PC-9 (cell line): ENCODE data around the gene NEURL2. TPM values are rescaled to one million over a fixed set of nuclear protein-coding genes. Genes with fewer than 3 reads are reported as not detected.

ENCODE experiments used
- BruUV-seq: library from RNA; stranded (reverse); fragments of 400-500 nt; replicated peaks from 2 replicates; lab custom pipeline; 2021; lab: Mats Ljungman, UMichigan
- CTCF ChIA-PET: fragments of 300-600 bp; sonication (Branson Sonifier 250); formaldehyde crosslinking; loops from one replicate; lab custom pipeline; 2022; ENCODE audit warnings: antibody characterized with exemption; lab: Charles Lee
- POLR2A ChIA-PET: fragments of 300-600 bp; sonication (Branson Sonifier 250); formaldehyde crosslinking; loops from one replicate; lab custom pipeline; 2022; ENCODE audit warnings: antibody characterized with exemption; ENCODE audit not compliant: unreplicated experiment; lab: Charles Lee
- DNase-seq, 2 experiments: peaks; one replicate each; pipeline versions ENCODE4 v3.0.0 to v3.0.0-alpha.2; 2015 to 2022; ENCODE audit warnings: mixed read lengths in 1 of 2
- H2AFZ ChIP-seq: fragments of 200-600 bp; sonication (generic); 2 replicates; pipeline ENCODE4 v1.8.1; 2017; ENCODE audit warnings: antibody characterized with exemption
- H3F3A ChIP-seq: fragments of 200-600 bp; sonication (generic); 2 replicates; pipeline ENCODE4 v1.8.1; 2017; ENCODE audit warnings: antibody characterized with exemption, mild to moderate bottlenecking, low read depth; ENCODE audit not compliant: insufficient read depth
- H3K27ac ChIP-seq: fragments of 200-600 bp; sonication (generic); 2 replicates; pipeline ENCODE4 v1.6.1; 2016; ENCODE audit warnings: mixed run types
- H3K27me3 ChIP-seq: fragments of 200-600 bp; sonication (generic); 2 replicates; pipeline ENCODE4 v1.6.1; 2016; ENCODE audit warnings: low read depth, mixed run types; ENCODE audit not compliant: insufficient read depth
- H3K36me3 ChIP-seq: fragments of 200-600 bp; sonication (generic); 2 replicates; pipeline ENCODE4 v1.6.1; 2016; ENCODE audit warnings: low read depth, mixed run types
- H3K4me1 ChIP-seq: fragments of 200-600 bp; sonication (generic); replicated peaks from 2 replicates; pipeline ENCODE4 v1.6.1; 2016; ENCODE audit warnings: mixed run types; ENCODE audit not compliant: insufficient read depth
- H3K4me2 ChIP-seq: fragments of 200-600 bp; sonication (generic); 2 replicates; pipeline ENCODE4 v1.6.1; 2017; ENCODE audit warnings: mixed run types
- H3K4me3 ChIP-seq: fragments of 200-600 bp; sonication (generic); 2 replicates; pipeline ENCODE4 v1.6.1; 2016; ENCODE audit warnings: mixed run types
- H3K79me2 ChIP-seq: fragments of 200-600 bp; sonication (generic); 2 replicates; pipeline ENCODE4 v1.6.1; 2017; ENCODE audit warnings: low read depth, mixed run types
- H3K9me2 ChIP-seq: fragments of 200-600 bp; sonication (generic); 2 replicates; pipeline ENCODE4 v1.8.1; 2017; ENCODE audit warnings: mild to moderate bottlenecking; ENCODE audit not compliant: insufficient read depth
- H3K9me3 ChIP-seq: fragments of 200-600 bp; sonication (generic); 2 replicates; pipeline ENCODE4 v1.8.1; 2016; ENCODE audit warnings: low read depth; ENCODE audit not compliant: insufficient read depth
- H4K20me1 ChIP-seq: fragments of 200-600 bp; sonication (generic); 2 replicates; pipeline ENCODE4 v1.8.1; 2017; ENCODE audit not compliant: insufficient read depth
- CTCF ChIP-seq: fragments of 200-600 bp; sonication (generic); conservative IDR thresholded peaks from 2 replicates; pipeline ENCODE4 v1.6.1; 2017; ENCODE audit warnings: mixed run types, antibody characterized with exemption, mild to moderate bottlenecking, moderate library complexity
- EZH2 ChIP-seq: fragments of 200-600 bp; sonication (generic); IDR thresholded peaks from 2 replicates; pipeline ENCODE4 v1.8.0; 2017; ENCODE audit warnings: antibody characterized with exemption, low read depth
- intact Hi-C: fragments of 100-400 bp; cut with micrococcal nuclease; formaldehyde crosslinking; loops from one replicate; pipeline ENCODE4 v1.10.0; 2022; ENCODE audit not compliant: unreplicated experiment
- total RNA-seq: library from RNA; stranded (reverse); gene quantifications from 2 replicates; pipeline ENCODE4 v1.2.3, GENCODE V29; 2021

The NEURL2 gene
- total RNA-seq, 1 experiment from 2014 or later = 6.5 TPM

DNA sequence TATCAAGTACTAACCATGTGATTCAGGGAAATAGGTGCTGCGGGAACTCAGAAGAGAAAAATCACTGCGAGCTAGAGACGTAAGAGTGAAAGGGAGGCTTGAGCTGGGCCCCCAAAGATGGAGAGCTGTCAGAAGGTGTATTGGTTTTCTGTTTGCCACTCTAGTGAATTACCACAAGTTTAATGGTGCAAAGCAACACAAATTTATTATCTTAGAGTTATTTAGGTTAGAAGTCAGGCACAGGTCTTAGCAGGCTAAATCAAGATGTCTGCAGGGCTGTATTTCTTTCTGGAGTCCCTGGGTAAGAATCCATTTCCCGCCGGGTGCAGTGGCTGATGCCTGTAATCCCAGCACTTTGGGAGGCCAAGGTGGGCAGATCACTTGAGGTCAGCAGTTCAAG is 31.1 kb downstream of the NEURL2 start:
- CTCF ChIA-PET = no interaction called here
- Histone ChIP-seq H2AFZ (no peak overlapping the region), H3K4me3 (no peak overlapping the region), H3K36me3 (no peaks in the 10 kb centered on the region), H3K4me1 (peaks cover 26% of the 10 kb centered on the region), H3K27me3 (no peaks in the 10 kb centered on the region), H3K79me2 (peaks cover 22% of the 10 kb centered on the region), H3F3A (peaks cover 3% of the 10 kb centered on the region; the same call in 1 of the 2 replicates), H3K4me2 (no peak overlapping the region), H3K9me3 (no peaks in the 10 kb centered on the region), H3K9me2 (no peaks in the 10 kb centered on the region), H4K20me1 (no peaks in the 10 kb centered on the region), H3K27ac (no peak overlapping the region)
- DNase-seq = no peak
- TF ChIP-seq CTCF (no peak), EZH2 (no peak)
- POLR2A ChIA-PET = no interaction called here
- intact Hi-C loops = no loop called here
- no TSS peak for BruUV-seq

DNA sequence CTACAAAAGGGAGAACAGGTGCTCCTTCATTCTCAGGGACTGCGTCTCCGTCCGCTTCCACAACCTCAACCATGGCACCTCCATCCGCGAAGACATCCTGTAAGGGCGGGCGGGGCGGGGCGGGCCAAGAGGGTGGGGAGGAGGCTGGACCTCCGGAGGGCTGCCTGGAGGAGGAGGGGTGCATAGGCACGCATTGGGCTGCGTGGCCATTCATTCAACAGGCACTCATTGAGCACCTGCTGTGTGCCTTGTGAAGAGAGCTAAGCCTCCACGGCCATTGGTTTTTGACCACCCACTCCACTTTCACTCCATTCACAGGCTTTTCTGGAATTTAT is 33.2 kb downstream of the NEURL2 start:
- no peaks in the 10 kb centered on the region for H4K20me1 ChIP-seq
- H3K36me3 ChIP-seq = no peaks in the 10 kb centered on the region
- intact Hi-C loops = loop anchor here (2.0 kb wide), 1 partner anchor 23 kb away; the partner anchor contains the start of gene ZSWIM1
- DNase-seq = no peak
- no peaks in the 10 kb centered on the region for H3K9me3 ChIP-seq
- H3K9me2 ChIP-seq = no peaks in the 10 kb centered on the region
- peaks cover 26% of the 10 kb centered on the region for H3K4me1 ChIP-seq
- POLR2A ChIA-PET = no interaction called here
- CTCF ChIA-PET = no interaction called here
- no peak overlapping the region for H3K27ac ChIP-seq
- peaks cover 25% of the 10 kb centered on the region for H3K79me2 ChIP-seq
- H3K27me3 ChIP-seq = no peaks in the 10 kb centered on the region
- H2AFZ ChIP-seq = peak overlapping the region; percentile 95
- H3K4me3 ChIP-seq = peak overlapping the region; percentile 86
- BruUV-seq = no TSS peak
- no peak for TF ChIP-seq EZH2
- TF ChIP-seq CTCF = no peak
- peaks cover 3% of the 10 kb centered on the region; the same call in 1 of the 2 replicates for H3F3A ChIP-seq
- H3K4me2 ChIP-seq = peak overlapping the region; percentile 83

- Histone ChIP-seq H3F3A (0 out of 2 replicates have a peak, but pooled peaks cover 3% of the 10 kb centered on the region), H4K20me1 (no peaks in the 10 kb centered on the region), H3K27me3 (no peaks in the 10 kb centered on the region), H3K4me2 (peak within 1 kb of the TSS; percentile 83), H3K79me2 (peaks cover 25% of the 10 kb centered on the region), H2AFZ (peak within 1 kb of the TSS; percentile 95), H3K4me1 (peaks cover 26% of the 10 kb centered on the region), H3K36me3 (no peaks in the 10 kb centered on the region), H3K9me2 (no peaks in the 10 kb centered on the region), H3K27ac (no peak within 1 kb of the TSS), H3K9me3 (no peaks in the 10 kb centered on the region), H3K4me3 (peak within 1 kb of the TSS; percentile 86)
- TF ChIP-seq CTCF = no peak
- TF ChIP-seq EZH2 = no peak
- POLR2A ChIA-PET = interaction anchor here (1.1 kb wide), 1 partner anchor 10 kb away, joined by 4 read pairs; no protein-coding TSS in a partner anchor
- DNase-seq = peak; percentile 97 to 100
- intact Hi-C loops = loop anchor here (2.0 kb wide), 1 partner anchor 24 kb away; the partner anchor contains the start of gene ZSWIM1
- CTCF ChIA-PET = no interaction called here
- BruUV-seq = no TSS peak
Measured at GRCh38 chr20:45857114-45857881, 33.7 kb downstream of the NEURL2 start, which contains the start of the genes ACOT8 and ZSWIM3. TSS of gene ACOT8 (minus strand) at chr20:45857392. CDS start at chr20:45857315, 77 bp downstream. TSS of gene ZSWIM3 (plus strand) at chr20:45857614. CDS start at chr20:45857826, 212 bp downstream.
